Stimulated activated CD4-positive, alpha-beta T cell treated with anti-CD3 and anti-CD28 coated beads, Interleukin-4, amount 100 ng/mL, for 48 hours (primary cell): ENCODE measurements around the gene ANO9.
"Not testable (repeated sequence)": the region's sequence is repeated elsewhere in the genome, so short reads cannot be mapped to it uniquely, and the experiment has no call there.

Source experiments
- DNase-seq, 2 donors: peaks; one replicate each; pipeline ENCODE4 v3.0.0-alpha.2; 2020; ENCODE audit warnings: low read depth in 2 of 2

ANO9 gene

GRCh38 chr11:403021-403760 lies 38.6 kb downstream of the ANO9 start:
- DNase-seq, result no peak

DNA sequence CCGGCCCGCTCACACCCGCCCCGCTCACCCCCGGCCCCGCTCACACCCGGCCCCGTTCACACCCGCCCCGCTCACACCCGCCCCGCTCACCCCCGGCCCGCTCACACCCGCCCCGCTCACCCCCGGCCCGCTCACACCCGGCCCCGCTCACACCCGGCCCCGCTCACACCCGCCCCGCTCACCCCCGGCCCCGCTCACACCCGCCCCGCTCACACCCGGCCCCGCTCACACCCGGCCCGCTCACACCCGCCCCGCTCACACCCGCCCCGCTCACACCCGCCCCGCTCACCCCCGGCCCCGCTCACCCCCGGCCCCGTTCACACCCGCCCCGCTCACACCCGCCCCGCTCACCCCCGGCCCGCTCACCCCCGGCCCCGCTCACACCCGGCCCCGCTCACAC lies 40.6 kb downstream of the ANO9 start:
- not testable (repeated sequence) for DNase-seq

DNA sequence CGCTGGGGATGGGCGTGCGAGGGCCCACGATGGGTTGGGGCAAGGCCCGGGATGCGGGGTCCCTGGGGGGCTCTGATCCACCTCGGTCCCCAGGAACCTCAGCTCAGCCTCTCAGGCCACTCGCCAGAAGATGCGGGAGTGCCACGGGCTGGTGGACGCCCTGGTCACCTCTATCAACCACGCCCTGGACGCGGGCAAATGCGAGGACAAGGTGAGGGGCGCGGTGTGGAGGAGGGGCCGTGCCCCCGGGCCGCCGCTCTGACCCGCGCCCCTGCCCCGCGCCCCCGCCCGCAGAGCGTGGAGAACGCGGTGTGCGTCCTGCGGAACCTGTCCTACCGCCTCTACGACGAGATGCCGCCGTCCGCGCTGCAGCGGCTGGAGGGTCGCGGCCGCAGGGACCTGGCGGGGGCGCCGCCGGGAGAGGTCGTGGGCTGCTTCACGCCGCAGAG lies 41.5 kb downstream of the ANO9 start:
- no peak for DNase-seq

DNA sequence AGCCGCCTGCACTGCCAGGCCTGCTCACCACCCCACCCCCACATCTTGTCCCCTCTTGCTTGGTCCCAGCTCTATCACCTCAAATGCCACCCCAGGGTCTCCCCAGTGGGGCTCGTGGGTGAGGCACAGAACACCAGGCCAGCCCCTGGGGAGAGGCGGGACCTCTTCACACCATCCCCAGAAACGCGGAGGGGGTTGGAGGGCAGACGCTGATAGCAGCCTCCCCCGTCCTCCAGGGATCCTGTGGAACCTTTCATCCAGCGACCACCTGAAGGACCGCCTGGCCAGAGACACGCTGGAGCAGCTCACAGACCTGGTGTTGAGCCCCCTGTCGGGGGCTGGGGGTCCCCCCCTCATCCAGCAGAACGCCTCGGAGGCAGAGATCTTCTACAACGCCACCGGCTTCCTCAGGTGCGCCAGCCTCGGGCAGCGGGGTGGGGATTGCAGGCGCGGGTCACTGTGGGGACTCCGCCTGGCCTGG lies 42.0 kb downstream of the ANO9 start:
- no peak for DNase-seq

DNA sequence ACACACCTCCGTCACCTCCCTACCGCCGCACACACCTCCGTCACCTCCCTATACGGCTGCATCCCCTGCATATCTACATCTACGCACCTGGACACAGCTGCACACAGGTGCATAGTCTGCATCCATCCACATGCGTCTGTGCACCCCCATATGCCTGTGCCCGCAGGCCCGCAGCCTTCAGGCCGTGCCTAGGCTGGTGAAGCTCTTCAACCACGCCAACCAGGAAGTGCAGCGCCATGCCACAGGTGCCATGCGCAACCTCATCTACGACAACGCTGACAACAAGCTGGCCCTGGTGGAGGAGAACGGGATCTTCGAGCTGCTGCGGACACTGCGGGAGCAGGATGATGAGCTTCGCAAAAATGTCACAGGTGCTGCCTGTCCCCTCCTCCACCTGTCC lies 43.0 kb downstream of the ANO9 start:
- no peak for DNase-seq

GRCh38 chr11:396948-397548 lies 44.8 kb downstream of the ANO9 start:
- peak in 1 of 2 donors; percentile 38 for DNase-seq

DNA sequence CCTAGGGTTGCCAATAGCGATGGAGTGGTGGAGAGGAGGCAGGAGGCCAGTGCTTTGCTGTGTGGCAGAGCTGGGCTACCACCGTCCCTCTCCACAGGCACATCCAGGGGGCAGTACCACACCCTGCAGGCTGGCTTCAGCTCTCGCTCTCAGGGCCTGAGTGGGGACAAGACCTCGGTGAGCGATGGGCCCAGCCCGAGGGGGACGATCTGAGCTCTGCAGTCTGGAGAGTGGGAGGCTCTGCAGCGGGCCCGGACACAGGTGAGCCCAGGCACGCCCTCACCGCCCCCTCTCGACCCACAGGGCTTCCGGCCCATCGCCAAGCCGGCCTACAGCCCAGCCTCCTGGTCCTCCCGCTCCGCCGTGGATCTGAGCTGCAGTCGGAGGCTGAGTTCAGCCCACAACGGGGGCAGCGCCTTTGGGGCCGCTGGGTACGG lies 45.3 kb downstream of the ANO9 start:
- DNase-seq, result no peak

DNA sequence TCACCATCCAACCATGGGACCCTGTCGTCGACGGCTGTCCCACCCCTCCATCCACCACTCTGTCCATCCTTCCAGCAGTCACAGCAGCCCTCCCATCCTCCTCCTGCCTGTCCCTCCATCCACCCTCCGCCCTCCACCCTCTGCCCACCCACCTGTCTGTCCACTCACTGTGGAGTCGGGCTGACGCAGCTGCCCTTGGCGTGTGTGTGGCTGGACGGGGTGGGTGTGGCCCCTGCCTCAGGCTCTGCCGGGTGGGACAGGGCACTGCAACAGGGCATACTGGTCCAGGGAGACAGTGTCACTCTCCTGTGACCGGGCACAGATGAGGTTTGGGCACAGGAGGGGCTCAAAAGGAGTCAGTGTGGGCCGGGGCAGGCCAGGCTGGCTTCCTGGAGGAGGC lies 45.9 kb downstream of the ANO9 start:
- DNase-seq, result no peak

GRCh38 chr11:394858-395655 lies 46.8 kb downstream of the ANO9 start:
- no peak for DNase-seq

DNA sequence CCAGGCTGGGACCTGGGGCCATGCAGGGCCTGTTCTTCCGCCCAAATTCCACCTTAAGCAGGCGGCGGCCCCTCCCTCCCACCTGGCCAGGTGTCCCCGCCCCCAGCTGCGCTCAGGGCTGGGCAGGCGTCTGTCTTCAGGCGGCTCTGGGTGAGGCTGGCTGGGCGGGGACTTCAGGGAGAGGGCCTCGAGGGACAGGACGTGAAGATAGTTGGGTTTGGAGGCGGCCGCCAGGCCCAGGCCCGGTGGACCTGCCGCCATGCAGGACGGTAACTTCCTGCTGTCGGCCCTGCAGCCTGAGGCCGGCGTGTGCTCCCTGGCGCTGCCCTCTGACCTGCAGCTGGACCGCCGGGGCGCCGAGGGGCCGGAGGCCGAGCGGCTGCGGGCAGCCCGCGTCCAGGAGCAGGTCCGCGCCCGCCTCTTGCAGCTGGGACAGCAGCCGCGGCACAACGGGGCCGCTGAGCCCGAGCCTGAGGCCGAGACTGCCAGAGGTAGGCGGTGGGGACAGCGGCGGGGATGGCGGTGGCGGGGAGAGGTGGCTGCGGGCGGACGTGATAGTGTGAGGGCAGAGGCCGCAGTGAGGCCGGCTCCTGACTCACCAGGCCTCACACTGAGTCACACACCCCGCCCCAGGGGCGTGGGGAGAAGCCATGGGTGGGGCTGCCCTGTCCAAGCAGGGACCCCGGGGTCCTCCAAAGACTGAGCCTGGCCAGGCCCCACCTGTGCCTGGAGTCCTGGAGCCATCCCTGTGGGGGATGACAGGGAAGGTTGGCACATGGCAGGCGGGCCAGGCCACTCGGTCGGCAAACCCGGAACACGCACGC lies 47.6 kb downstream of the ANO9 start, which contains the start of gene PKP3:
PKP3 (plus strand) TSS at position 176 of the 824 bp plus-strand sequence; CDS start at position 260, 84 bp downstream.
- no peak for DNase-seq

DNA sequence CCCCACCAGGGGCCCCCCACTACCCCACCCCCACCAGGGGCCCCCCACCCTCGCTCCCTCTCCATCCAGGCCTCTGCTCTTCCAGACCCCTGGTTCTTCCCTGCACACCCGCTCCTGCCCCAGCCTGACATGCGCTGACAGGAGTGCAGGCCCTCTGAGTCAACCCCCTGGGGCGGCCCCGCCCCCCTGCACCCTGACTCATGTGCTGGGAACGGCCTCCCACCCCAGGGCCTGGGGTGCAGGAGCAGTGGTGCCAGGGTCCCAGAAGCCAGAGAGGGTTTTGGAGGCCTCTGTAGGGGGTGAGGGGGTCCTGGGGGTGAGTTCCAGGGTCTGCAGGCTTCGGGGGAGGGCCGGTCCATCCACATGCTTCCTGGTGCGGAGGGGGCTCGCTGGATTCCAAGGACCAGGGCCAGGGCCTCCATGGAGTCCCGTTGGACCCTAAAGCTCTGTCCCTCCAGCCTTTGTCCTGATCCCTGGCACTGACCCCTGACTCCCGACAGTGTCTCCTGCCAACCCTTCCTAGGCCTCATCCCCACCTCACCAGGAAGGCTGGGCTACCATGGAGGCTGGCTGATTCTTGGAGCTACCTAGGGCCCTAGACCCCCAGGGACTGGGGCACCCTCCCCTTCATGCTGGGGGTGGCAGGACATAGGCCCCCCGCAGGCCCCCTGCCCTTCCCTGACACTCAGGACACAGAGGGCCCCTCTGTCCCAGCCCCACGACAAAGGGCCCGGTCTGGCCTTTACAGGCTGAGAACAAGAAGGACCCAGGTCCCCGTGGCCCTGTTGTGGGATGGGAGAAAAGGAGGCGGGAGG lies 48.4 kb downstream of the ANO9 start:
- no peak for DNase-seq

DNA sequence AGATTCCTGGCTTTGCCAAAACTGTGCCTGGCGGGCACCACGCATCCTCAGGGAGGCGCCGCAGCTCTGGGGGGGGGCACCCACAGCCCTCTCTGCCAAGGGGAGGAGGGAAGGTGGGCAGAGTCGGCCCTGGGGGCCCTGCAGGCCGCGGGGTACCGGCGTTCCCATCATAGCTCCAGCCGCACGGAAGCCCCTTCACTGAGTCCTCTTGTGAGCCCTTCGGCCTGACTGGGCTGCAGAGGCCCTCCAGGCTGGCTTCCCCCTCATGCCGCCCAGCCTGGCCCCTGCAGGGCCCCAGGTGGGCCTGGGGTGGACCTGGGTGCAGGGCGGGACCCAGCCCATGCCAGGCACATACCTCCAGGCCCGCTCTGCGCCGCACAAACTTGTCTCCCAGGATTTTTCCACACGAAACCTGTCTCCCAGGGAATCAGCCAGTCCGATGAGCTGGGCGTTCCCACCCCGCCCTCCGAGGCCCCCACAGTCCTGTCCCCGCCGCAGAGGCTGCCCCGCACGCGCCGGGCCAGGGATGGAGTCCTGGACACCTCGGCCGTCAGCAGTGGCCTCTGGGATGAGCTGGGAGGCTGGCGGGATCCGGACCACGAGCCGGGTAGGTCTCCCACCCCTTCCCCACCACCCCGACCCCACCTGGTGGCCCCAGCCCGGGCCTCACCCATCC lies 49.6 kb downstream of the ANO9 start:
- DNase-seq, result no peak

DNA sequence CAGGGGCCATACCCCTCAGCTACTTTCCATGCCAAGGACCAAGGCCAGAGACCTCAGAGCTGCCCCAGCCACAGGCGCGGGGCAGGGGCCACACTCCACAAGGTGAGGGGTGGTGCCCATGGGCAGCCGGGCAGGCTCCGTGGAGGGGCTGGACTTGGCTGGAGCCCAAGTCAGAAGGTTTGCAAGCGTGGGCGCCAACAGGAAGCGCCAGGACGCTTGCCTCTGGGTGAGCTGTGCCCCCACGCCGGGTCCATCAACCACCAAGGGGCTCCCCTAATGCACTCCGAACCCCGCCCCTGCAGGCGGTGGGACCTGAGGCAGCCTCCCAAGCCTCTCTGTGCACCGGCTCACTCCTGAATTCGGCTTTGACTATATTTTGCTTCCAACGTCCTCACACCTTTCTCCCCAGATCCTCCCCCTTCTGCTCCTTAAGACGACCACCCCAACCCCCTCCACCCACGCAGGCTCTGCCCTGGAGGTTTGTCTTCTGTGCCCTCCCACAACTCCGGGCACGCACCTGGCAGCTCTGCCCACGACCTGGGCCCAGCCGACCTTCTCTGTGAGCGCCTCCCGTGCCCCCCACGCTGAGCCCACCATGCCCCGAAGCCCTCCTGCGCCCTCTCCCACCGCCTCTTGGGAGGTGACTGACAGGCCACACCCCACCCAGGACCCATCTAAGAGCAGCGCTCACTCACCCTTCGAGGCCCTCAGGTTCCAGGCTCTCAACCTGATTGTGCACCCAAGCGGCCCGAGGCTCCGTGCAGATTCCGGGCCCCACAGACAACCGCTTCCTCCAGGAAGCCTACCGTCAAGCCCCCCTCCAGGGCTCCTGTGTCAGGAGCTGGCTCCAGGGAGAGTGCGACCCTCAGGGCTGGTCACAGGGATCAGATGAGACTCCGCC lies 50.4 kb downstream of the ANO9 start:
- no peak for DNase-seq

DNA sequence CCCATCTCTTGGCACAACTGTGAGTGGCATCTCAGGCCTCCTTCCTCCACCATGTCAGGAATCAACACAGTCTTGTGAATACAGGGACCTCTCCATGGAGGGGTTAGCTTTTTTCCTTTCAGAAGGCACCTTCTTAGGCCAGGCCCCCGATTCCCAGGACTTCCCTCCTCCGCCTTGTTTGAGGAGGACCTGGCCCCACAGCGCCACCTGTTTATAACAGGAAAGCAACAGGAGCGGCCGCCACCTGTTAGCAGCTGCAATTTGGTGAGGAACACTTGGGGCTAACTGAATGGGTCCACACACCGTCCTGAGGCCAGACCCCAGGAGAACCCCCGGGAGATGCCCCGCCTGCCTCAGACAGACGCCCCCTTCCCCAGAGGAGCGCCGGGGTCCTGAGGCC lies 51.6 kb downstream of the ANO9 start:
- no peak for DNase-seq

DNA sequence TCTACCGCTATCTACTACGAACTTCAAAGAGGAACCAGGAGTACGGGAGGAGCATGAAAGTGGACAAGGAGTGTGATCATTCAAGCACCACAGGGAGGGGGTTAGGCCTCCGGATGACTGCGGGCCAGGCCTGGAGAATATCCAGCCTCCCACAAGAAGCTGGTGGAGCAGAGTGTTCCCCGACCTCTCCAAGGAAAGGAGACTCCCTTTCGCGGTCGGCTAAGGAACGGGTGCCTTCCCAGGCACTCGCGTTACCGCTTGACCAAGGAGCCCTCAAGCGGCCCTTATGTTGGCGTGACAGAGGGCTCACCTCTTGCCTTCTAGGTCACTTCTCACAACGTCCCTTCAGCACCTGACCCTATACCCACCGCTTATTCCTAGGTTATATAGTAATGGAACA lies 52.4 kb downstream of the ANO9 start:
- DNase-seq, result not testable (repeated sequence)

GRCh38 chr11:387193-387793 lies 54.5 kb downstream of the ANO9 start:
- DNase-seq, result no peak

- DNase-seq, result no peak
Measured at GRCh38 chr11:386483-386882, 55.3 kb downstream of the ANO9 start.

- DNase-seq, result no peak
Measured at GRCh38 chr11:385594-386351, 56.0 kb downstream of the ANO9 start.
